HG03175 (cell line): Measurements from ENCODE around the gene MAP3K2.

Experiments used
- ATAC-seq: cut with Tn5 transposase; IDR thresholded peaks from one replicate; pipeline ENCODE4 v1.9.1; 2021; ENCODE audit warnings: mild to moderate bottlenecking, moderate library complexity; ENCODE audit not compliant: unreplicated experiment

Gene MAP3K2

GRCh38 chr2:127387655-127388422 lies at the start of gene MAP3K2:
Gene MAP3K2 (minus strand): TSS chr2:127387975. CDS start chr2:127343129, 44,846 bp downstream.
- ATAC-seq, result peak; percentile 74

- ATAC-seq, result no peak
Measured at GRCh38 chr2:127437056-127437455, 49.3 kb upstream of the MAP3K2 start.

- no peak for ATAC-seq
Measured at GRCh38 chr2:127434515-127434914, 46.7 kb upstream of the MAP3K2 start.

GRCh38 chr2:127431408-127432023 lies 43.7 kb upstream of the MAP3K2 start:
- ATAC-seq, result no peak

- ATAC-seq, result no peak
Measured at GRCh38 chr2:127429844-127430425, 42.2 kb upstream of the MAP3K2 start.

GRCh38 chr2:127429291-127429690 lies 41.5 kb upstream of the MAP3K2 start:
- no peak for ATAC-seq

GRCh38 chr2:127428815-127429109 lies 41.0 kb upstream of the MAP3K2 start:
- ATAC-seq, result no peak

GRCh38 chr2:127428057-127428814 lies 40.5 kb upstream of the MAP3K2 start:
- no peak for ATAC-seq

GRCh38 chr2:127427376-127428056 lies 39.7 kb upstream of the MAP3K2 start:
- ATAC-seq, result no peak

- no peak for ATAC-seq
Measured at GRCh38 chr2:127426501-127427354, 39.0 kb upstream of the MAP3K2 start.

- no peak for ATAC-seq
Measured at GRCh38 chr2:127425540-127426490, 38.0 kb upstream of the MAP3K2 start.

- ATAC-seq, result no peak
Measured at GRCh38 chr2:127424598-127425520, 37.1 kb upstream of the MAP3K2 start.

- no peak for ATAC-seq
Measured at GRCh38 chr2:127423880-127424279, 36.1 kb upstream of the MAP3K2 start.

GRCh38 chr2:127423478-127423843 lies 35.7 kb upstream of the MAP3K2 start:
- ATAC-seq, result no peak

- ATAC-seq, result no peak
Measured at GRCh38 chr2:127422559-127423477, 35.0 kb upstream of the MAP3K2 start.

GRCh38 chr2:127421871-127422558 lies 34.2 kb upstream of the MAP3K2 start:
- ATAC-seq, result no peak
